HCT116 (cell line): Measurements from ENCODE around the gene EPN1. TPM values are rescaled to one million over a fixed set of nuclear protein-coding genes. Genes with fewer than 3 reads are reported as not detected.

ENCODE experiments used
- ATAC-seq: fragments of 200-7000 bp; cut with Tn5 transposase; 2 replicates; pipeline ENCODE4 v1.9.1; 2020; ENCODE audit warnings: mild to moderate bottlenecking, moderate library complexity
- BruUV-seq: library from RNA; stranded (reverse); fragments of 400-500 nt; replicated peaks from 2 replicates; lab custom pipeline; 2021; lab: Mats Ljungman, UMichigan
- CTCF ChIA-PET: fragments of 300-600 bp; sonication (Branson Sonifier 250); formaldehyde crosslinking; loops from one replicate; lab custom pipeline; 2021; ENCODE audit warnings: antibody characterized with exemption; lab: Charles Lee
- POLR2A ChIA-PET: fragments of 300-600, 350-600 bp; sonication (Branson Sonifier 250); formaldehyde crosslinking; loops from one replicate; lab custom pipeline; 2021; ENCODE audit warnings: antibody characterized with exemption; lab: Charles Lee
- RAD21 ChIA-PET, 2 experiments: fragments of 300-600 bp; sonication (Branson Sonifier 250); formaldehyde crosslinking; loops; one replicate each; lab custom pipeline; 2023; ENCODE audit warnings: low total read pairs in 2 of 2; ENCODE audit not compliant: uncharacterized antibody in 2 of 2, unreplicated experiment in 2 of 2, low non-redundant PET in 1 of 2; lab: Charles Lee
- DNase-seq: peaks from one replicate; pipeline ENCODE4 v3.0.0-alpha.2; 2010; ENCODE audit warnings: low read depth, low spot score
- H2AFZ ChIP-seq: fragments of 200-600 bp; shearing (Covaris generic), sonication (generic); 2 replicates; pipeline ENCODE4 v1.6.1; 2017; ENCODE audit warnings: low read depth, mixed run types, mixed read lengths, antibody characterized with exemption, low read length; ENCODE audit not compliant: poor library complexity, severe bottlenecking
- H3K27ac ChIP-seq: 2 replicates; pipeline ENCODE4 v1.5.1; 2012; ENCODE audit warnings: low read depth, low read length
- H3K27me3 ChIP-seq: fragments of 200-600 bp; sonication (generic); 2 replicates; pipeline ENCODE4 v1.6.1; 2016; ENCODE audit warnings: mixed run types, low read length, mixed read lengths; ENCODE audit not compliant: insufficient read depth
- H3K36me3 ChIP-seq, 2 experiments: fragments of 200-500 bp in 1 of 2; fragments of 200-600 bp in 1 of 2; sonication (Bioruptor generic) in 1 of 2; sonication (generic) in 1 of 2; 2 replicates each; pipeline versions ENCODE4 v1.5.1 to v1.6.1; 2014 to 2016; ENCODE audit warnings: low read length in 2 of 2, inconsistent platforms in 1 of 2, mixed read lengths in 1 of 2, mixed run types in 1 of 2; ENCODE audit not compliant: insufficient read depth in 2 of 2, control insufficient read depth in 1 of 2
- H3K4me1 ChIP-seq, 2 experiments: fragments of 200-600 bp in 1 of 2; sonication (generic) in 1 of 2; 2 replicates each; pipeline versions ENCODE4 v1.5.1 to v1.6.1; 2012 to 2017; ENCODE audit warnings: low read length in 2 of 2, inconsistent platforms in 1 of 2, mild to moderate bottlenecking in 1 of 2, mixed read lengths in 1 of 2, mixed run types in 1 of 2, moderate library complexity in 1 of 2; ENCODE audit not compliant: insufficient read depth in 2 of 2, control insufficient read depth in 1 of 2
- H3K4me2 ChIP-seq: fragments of 200-600 bp; sonication (generic); 2 replicates; pipeline ENCODE4 v1.6.1; 2017; ENCODE audit warnings: mixed run types, low read length, mixed read lengths
- H3K4me3 ChIP-seq, 2 experiments: fragments of 200-600 bp in 1 of 2; sonication (generic) in 1 of 2; replicated peaks in 1 of 2; 2 replicates each; pipeline ENCODE4 v1.5.1; 2011 to 2016; ENCODE audit warnings: low read length in 2 of 2, control low read depth in 1 of 2, low read depth in 1 of 2, mild to moderate bottlenecking in 1 of 2, mixed read lengths in 1 of 2, mixed run types in 1 of 2
- H3K79me2 ChIP-seq: fragments of 200-600 bp; sonication (generic); 2 replicates; pipeline ENCODE4 v1.6.1; 2017; ENCODE audit warnings: mild to moderate bottlenecking, mixed run types, low read length, moderate library complexity, mixed read lengths; ENCODE audit not compliant: insufficient read depth
- H3K9ac ChIP-seq: fragments of 200-600 bp; sonication (generic); 2 replicates; pipeline ENCODE4 v1.6.1; 2016; ENCODE audit warnings: low read length, mixed read lengths
- H3K9me2 ChIP-seq: fragments of 200-600 bp; sonication (generic), shearing (Covaris generic); 2 replicates; pipeline ENCODE4 v1.6.1; 2017; ENCODE audit warnings: mixed run types, mild to moderate bottlenecking, moderate library complexity; ENCODE audit not compliant: insufficient read depth
- H3K9me3 ChIP-seq, 2 experiments: fragments of 200-500 bp in 1 of 2; fragments of 200-600 bp in 1 of 2; sonication (Bioruptor generic) in 1 of 2; sonication (generic) in 1 of 2; 2 replicates each; pipeline ENCODE4 v1.6.1; 2014 to 2017; ENCODE audit warnings: low read length in 2 of 2, mixed read lengths in 2 of 2, inconsistent platforms in 1 of 2, low read depth in 1 of 2, mild to moderate bottlenecking in 1 of 2, mixed run types in 1 of 2, moderate library complexity in 1 of 2; ENCODE audit not compliant: control insufficient read depth in 1 of 2, insufficient read depth in 1 of 2
- H4K20me1 ChIP-seq: fragments of 200-600 bp; sonication (generic), shearing (Covaris generic); 2 replicates; pipeline ENCODE4 v1.6.1; 2017; ENCODE audit warnings: mixed run types, mild to moderate bottlenecking, moderate library complexity; ENCODE audit not compliant: insufficient read depth
- ATF3 ChIP-seq: IDR thresholded peaks from 2 replicates; pipeline ENCODE4 v1.6.1; 2012
- CEBPB ChIP-seq: IDR thresholded peaks from 2 replicates; pipeline ENCODE4 v1.6.1; 2012; ENCODE audit warnings: low read depth
- CTCF ChIP-seq, 3 experiments: fragments of 200-600 bp in 1 of 3; sonication (generic) in 1 of 3; IDR thresholded peaks in 2 of 3; conservative IDR thresholded peaks in 1 of 3; 2 replicates each; pipeline ENCODE4 v1.5.1; 2012 to 2017; ENCODE audit warnings: low read depth in 2 of 3, low read length in 2 of 3, antibody characterized with exemption in 1 of 3, borderline replicate concordance in 1 of 3, control low read depth in 1 of 3, mild to moderate bottlenecking in 1 of 3, mixed read lengths in 1 of 3, mixed run types in 1 of 3, moderate library complexity in 1 of 3; ENCODE audit not compliant: insufficient read depth in 1 of 3
- ELF1 ChIP-seq: IDR thresholded peaks from 2 replicates; pipeline ENCODE4 v1.6.1; 2012; ENCODE audit warnings: low read depth, borderline replicate concordance
- FOSL1 ChIP-seq: IDR thresholded peaks from 2 replicates; pipeline ENCODE4 v1.6.1; 2012; ENCODE audit warnings: low read depth
- POLR2A ChIP-seq: IDR thresholded peaks from 2 replicates; pipeline ENCODE4 v1.7.0; 2011; ENCODE audit warnings: borderline replicate concordance; ENCODE audit not compliant: insufficient read depth, insufficient read length; ENCODE audit errors: extremely low read depth
- POLR2AphosphoS5 ChIP-seq: IDR thresholded peaks from 2 replicates; pipeline ENCODE4 v1.6.1; 2011; ENCODE audit warnings: mild to moderate bottlenecking, low read depth, low read length, moderate library complexity
- SIN3A ChIP-seq: IDR thresholded peaks from 2 replicates; pipeline ENCODE4 v1.6.1; 2012; ENCODE audit warnings: low read depth
- SP1 ChIP-seq: IDR thresholded peaks from 2 replicates; pipeline ENCODE4 v1.6.1; 2012; ENCODE audit warnings: low read depth
- YY1 ChIP-seq: IDR thresholded peaks from 2 replicates; pipeline ENCODE4 v1.6.1; 2011; ENCODE audit warnings: low read length, low read depth, moderate library complexity, mild to moderate bottlenecking; ENCODE audit not compliant: insufficient replicate concordance; ENCODE audit errors: extremely low read depth
- ZBTB33 ChIP-seq: IDR thresholded peaks from 2 replicates; pipeline ENCODE4 v1.6.1; 2011; ENCODE audit warnings: mild to moderate bottlenecking, low read length, moderate library complexity; ENCODE audit not compliant: insufficient replicate concordance; ENCODE audit errors: extremely low read depth
- ZFX ChIP-seq: fragments of 450-650 bp; IDR thresholded peaks from 2 replicates; pipeline ENCODE4 v1.6.1; 2017
- intact Hi-C: fragments of 100-400 bp; cut with micrococcal nuclease; formaldehyde crosslinking; loops from 2 replicates; pipeline ENCODE4 v1.10.0; 2022
- total RNA-seq: library from RNA; stranded (reverse); gene quantifications from one replicate; pipeline ENCODE4 v1.2.1, GENCODE V29; 2021; ENCODE audit not compliant: unreplicated experiment

The EPN1 gene
- total RNA-seq, 1 experiment from 2014 or later, result 122 TPM

- H3K4me1 ChIP-seq, result peaks cover 11 to 22% of the 10 kb centered on the region in 2 experiments; a peak in 3 of 4 replicates
- H3K79me2 ChIP-seq, result peaks cover 20% of the 10 kb centered on the region
- H3K9me2 ChIP-seq, result no peaks in the 10 kb centered on the region
- H3K4me2 ChIP-seq, result no peak overlapping the region
- intact Hi-C loops, result no loop called here
- no peaks in the 10 kb centered on the region for H3K9me3 ChIP-seq
- BruUV-seq, result no TSS peak
- no peak overlapping the region for H2AFZ ChIP-seq
- H3K36me3 ChIP-seq, result peaks cover 10 to 12% of the 10 kb centered on the region in 2 experiments; a peak in 3 of 4 replicates
- H3K4me3 ChIP-seq, result no peak overlapping the region
- ChIA-PET CTCF (no interaction called here), RAD21 (no interaction called here)
- no peaks in the 10 kb centered on the region for H4K20me1 ChIP-seq
- DNase-seq, result no peak
- TF ChIP-seq SIN3A (no peak), YY1 (no peak), POLR2AphosphoS5 (no peak), CEBPB (no peak), ELF1 (no peak), FOSL1 (no peak), POLR2A (no peak), ATF3 (no peak), SP1 (no peak), ZFX (no peak), CTCF (IDR thresholded peaks at IDR 0.05 in 2 of 3, conservative IDR thresholded peaks at IDR 0.05 in 1 of 3; ENCODE audit: borderline replicate concordance in 1 of 3, insufficient read depth in 1 of 3, low read depth in 2 of 3, low read length in 2 of 3) (no peak), ZBTB33 (no peak)
- TF ChIP-seq, all 23 proteins: peak for 0
- Histone ChIP-seq H3K9ac (no peak overlapping the region), H3K27me3 (no peaks in the 10 kb centered on the region), H3K27ac (no peak overlapping the region)
- ATAC-seq, result no peak
- POLR2A ChIA-PET, result no interaction called here
These were observed 26.3 kb upstream of the EPN1 start for GRCh38 chr19:55648585-55649267.
